T-helper 17 cell (primary cell): Measurements from ENCODE around the gene DNAH8. TPM values are rescaled to one million over a fixed set of nuclear protein-coding genes. Genes with fewer than 3 reads are reported as not detected.
A peak's percentile ranks its signal among the peaks of the same experiment; 100 is the strongest.
"Not testable (repeated sequence)": the region's sequence is repeated elsewhere in the genome, so short reads cannot be mapped to it uniquely, and the experiment has no call there.

Experiments
- ATAC-seq: fragments of 150-1000 bp; cut with Tn5 transposase; 2 replicates; pipeline ENCODE4 v1.10.0; 2021; ENCODE audit warnings: mild to moderate bottlenecking, moderate library complexity
- DNase-seq, 3 donors: peaks; one replicate each; pipeline versions ENCODE4 v3.0.0 to v3.0.0-alpha.2; 2020 to 2021
- H3K9me3 ChIP-seq: one replicate; pipeline ENCODE4 v1.7.0; 2013; ENCODE audit warnings: low read length, mild to moderate bottlenecking; ENCODE audit not compliant: control insufficient read depth, poor library complexity, severe bottlenecking
- H3K27ac Mint-ChIP-seq: one replicate; pipeline ENCODE4 v1.8.0; 2022; ENCODE audit warnings: mild to moderate bottlenecking, moderate library complexity, mixed read lengths
- H3K27me3 Mint-ChIP-seq: one replicate; pipeline ENCODE4 v1.8.0; 2022; ENCODE audit warnings: mixed read lengths
- H3K36me3 Mint-ChIP-seq: one replicate; pipeline ENCODE4 v1.8.0; 2022; ENCODE audit warnings: low read depth, mixed read lengths
- H3K4me1 Mint-ChIP-seq: one replicate; pipeline ENCODE4 v1.8.0; 2022; ENCODE audit warnings: mild to moderate bottlenecking, mixed read lengths
- H3K4me3 Mint-ChIP-seq: one replicate; pipeline ENCODE4 v1.8.0; 2022; ENCODE audit warnings: mild to moderate bottlenecking, moderate library complexity, mixed read lengths
- total RNA-seq, 4 donors: library from RNA in 2 of 4; stranded (reverse) in 2 of 4; gene quantifications; one replicate each; pipeline ENCODE4 v1.2.3 and lab custom pipeline; 2022 to 2026

Gene DNAH8
- total RNA-seq, 2 donors from 2014 or later: 0.05 TPM

DNA sequence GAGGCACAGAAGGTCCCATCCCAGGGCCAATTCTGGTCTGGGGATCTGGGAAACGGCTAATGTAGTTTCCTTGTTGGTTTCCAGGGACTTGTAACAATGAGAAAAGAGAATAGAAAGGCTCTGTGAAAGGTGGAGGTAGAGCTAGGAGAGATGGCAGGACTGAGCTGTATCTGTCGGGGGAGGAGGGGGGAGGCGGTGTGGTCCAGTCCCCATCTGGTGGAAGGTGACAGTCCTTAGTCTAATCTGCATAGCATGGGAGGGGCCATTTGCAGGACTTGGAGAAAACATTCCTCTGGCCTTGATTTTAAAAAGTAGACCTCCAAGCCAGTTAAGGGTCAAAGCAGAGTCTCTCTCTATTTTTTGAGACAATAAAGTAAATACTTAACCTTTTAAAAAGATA lies 137.1 kb downstream of the DNAH8 start:
- DNase-seq: no peak
- ATAC-seq: no peak
- H3K9me3 ChIP-seq: no peaks in the 10 kb centered on the region
- Mint-ChIP-seq H3K4me1 (no peaks in the 10 kb centered on the region), H3K4me3 (no peak overlapping the region), H3K27me3 (peaks cover 38% of the 10 kb centered on the region), H3K27ac (no peak overlapping the region), H3K36me3 (no peaks in the 10 kb centered on the region)

DNA sequence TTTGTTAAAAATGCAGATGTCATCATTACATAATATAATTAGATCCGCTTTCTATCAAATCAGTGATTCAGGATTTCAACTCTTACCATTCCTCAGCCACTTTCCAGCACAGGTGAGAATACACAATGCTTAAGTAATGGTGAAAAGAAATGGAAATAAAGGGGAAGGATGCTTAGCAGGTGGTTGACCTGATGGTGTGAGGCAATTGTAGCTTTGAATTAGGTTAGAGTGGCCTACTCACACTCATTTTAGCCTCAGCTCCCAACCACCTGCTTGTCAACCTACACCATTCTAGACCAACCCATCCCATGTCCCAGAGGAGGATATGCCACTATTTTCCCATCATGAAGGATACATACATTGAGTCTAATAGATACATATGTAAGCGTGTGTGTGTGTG lies 138.1 kb downstream of the DNAH8 start:
- no peak for ATAC-seq
- no peaks in the 10 kb centered on the region for H3K9me3 ChIP-seq
- no peak overlapping the region for H3K27ac Mint-ChIP-seq
- DNase-seq: no peak
- no peak overlapping the region for H3K4me3 Mint-ChIP-seq
- peaks cover 33% of the 10 kb centered on the region for H3K27me3 Mint-ChIP-seq
- no peaks in the 10 kb centered on the region for H3K36me3 Mint-ChIP-seq
- H3K4me1 Mint-ChIP-seq: no peaks in the 10 kb centered on the region

DNA sequence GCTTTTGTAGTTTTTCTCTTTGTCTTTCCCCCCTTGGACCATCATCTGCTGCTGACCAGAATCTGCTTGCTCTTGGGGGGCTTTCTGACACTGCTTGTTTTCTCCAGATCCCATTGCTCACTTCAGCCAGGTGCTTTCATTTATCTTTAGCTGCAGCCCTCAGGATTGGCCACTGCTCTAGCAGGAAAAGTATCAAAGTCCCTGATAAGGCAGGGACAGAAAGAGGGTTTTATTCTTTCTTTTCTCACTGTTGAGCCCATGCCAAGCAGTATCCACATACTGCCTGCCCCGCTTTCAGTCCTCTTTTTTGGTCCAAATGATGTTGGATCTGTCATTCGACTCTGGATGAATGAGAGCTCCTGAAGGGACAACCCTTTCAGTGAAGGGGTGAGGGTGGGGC lies 141.4 kb downstream of the DNAH8 start:
- H3K4me1 Mint-ChIP-seq: peaks cover 3% of the 10 kb centered on the region
- H3K27ac Mint-ChIP-seq: no peak overlapping the region
- no peaks in the 10 kb centered on the region for H3K9me3 ChIP-seq
- H3K4me3 Mint-ChIP-seq: no peak overlapping the region
- ATAC-seq: no peak
- H3K27me3 Mint-ChIP-seq: peaks cover 38% of the 10 kb centered on the region
- no peaks in the 10 kb centered on the region for H3K36me3 Mint-ChIP-seq
- DNase-seq: no peak

DNA sequence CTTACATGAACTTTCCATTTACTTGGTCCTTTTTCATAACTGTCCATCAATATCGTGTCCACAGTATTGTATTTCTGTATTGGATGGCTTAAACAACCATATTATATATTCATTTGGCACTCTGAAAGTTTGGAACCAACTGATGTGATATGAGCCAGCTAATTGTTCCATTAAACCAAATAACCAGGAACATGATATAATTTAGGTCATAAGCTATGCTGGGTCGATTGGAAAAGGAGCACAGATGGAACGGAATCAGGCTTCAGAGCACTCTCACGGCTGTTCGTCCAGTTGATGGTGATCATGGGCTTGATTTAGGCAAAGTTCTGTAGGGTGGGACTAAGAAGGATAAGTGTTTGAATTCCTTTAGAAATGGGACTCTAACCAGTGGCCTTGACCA lies 142.7 kb downstream of the DNAH8 start:
- Mint-ChIP-seq H3K4me3 (no peak overlapping the region), H3K27me3 (peaks cover 41% of the 10 kb centered on the region), H3K4me1 (peaks cover 3% of the 10 kb centered on the region), H3K36me3 (no peaks in the 10 kb centered on the region), H3K27ac (no peak overlapping the region)
- H3K9me3 ChIP-seq: no peaks in the 10 kb centered on the region
- ATAC-seq (no peak), DNase-seq (no peak)

DNA sequence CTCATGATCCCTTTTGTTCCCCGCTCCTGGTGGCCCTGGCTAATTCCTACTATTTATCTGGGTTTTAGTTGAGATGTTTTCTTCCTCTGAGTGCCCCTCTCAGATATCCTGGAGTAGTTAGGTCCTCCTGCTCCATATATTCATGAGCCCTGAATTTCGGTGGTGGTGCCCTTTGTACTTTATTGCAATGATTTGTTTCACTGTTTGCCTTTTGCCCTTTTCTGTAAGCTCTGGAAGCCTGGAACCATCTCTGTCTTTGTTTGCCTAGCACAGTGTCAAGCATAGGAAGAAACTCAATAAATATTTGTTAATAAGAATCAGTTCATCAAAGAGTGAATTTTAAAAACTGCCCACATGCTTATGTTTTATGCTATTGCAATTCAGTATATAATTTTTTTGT lies 144.9 kb downstream of the DNAH8 start:
- ATAC-seq: no peak
- no peaks in the 10 kb centered on the region for H3K9me3 ChIP-seq
- no peak for DNase-seq
- Mint-ChIP-seq H3K27me3 (peaks cover 50% of the 10 kb centered on the region), H3K4me1 (peaks cover 3% of the 10 kb centered on the region), H3K4me3 (no peak overlapping the region), H3K36me3 (no peaks in the 10 kb centered on the region), H3K27ac (no peak overlapping the region)

DNA sequence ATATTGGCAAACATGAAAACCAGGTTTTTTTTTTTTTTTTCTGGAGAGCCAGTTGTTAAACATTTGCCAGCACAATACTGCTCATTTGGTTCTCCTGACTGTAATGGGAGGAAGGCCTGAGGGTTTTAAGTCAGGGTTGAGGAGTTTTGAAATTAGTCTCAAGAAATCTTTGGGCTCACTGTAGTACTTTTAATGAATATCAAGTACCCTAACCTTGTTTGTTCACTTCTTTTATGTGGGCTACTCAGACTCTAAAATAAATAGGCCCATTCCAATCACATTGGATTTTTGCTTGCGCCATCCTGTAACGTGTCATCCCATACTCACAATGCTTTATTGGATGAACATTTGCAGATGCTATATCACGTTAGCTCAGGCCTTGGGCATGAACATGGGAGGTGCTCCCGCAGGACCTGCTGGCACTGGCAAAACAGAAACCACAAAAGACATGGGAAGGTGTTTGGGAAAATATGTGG lies 146.9 kb downstream of the DNAH8 start:
- no peaks in the 10 kb centered on the region for H3K36me3 Mint-ChIP-seq
- ATAC-seq (no peak), DNase-seq (no peak)
- H3K27me3 Mint-ChIP-seq: peaks cover 46% of the 10 kb centered on the region
- H3K9me3 ChIP-seq: no peaks in the 10 kb centered on the region
- no peak overlapping the region for H3K27ac Mint-ChIP-seq
- peaks cover 3% of the 10 kb centered on the region for H3K4me1 Mint-ChIP-seq
- no peak overlapping the region for H3K4me3 Mint-ChIP-seq

DNA sequence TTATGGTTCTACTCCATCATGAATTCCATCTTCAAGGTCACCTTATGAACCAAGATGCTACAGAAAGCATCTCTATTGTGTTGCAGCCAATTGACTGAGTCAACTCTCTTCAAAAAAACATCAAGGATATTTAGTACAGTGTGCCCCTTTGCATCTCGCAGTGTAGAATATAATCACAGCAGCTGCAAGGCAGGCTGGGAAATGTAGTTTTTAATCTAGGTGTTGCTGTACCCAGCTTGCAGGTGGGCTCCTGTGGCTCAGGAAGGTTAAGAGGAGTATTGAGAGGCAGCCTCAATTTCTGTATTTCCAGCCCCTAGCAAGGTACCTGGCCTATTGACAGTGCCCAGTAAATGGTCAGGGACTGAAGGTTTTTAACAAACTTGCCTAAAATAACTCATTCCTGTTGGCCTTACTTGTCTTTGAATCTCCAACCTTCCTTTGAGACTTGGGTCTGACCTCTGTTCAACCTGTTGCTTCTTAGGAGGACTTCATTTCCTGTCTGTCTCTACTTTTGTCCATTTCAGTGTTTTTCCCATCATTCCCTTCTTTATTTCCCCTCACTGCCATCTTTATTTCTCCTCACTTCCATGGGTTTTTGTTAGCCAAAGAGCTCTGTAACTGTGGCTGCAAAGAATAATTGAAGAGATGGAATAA lies 150.5 kb downstream of the DNAH8 start:
- no peak for DNase-seq
- Mint-ChIP-seq H3K36me3 (no peaks in the 10 kb centered on the region), H3K27ac (no peak overlapping the region), H3K27me3 (peaks cover 41% of the 10 kb centered on the region), H3K4me1 (no peaks in the 10 kb centered on the region), H3K4me3 (no peak overlapping the region)
- H3K9me3 ChIP-seq: no peaks in the 10 kb centered on the region
- ATAC-seq: no peak

DNA sequence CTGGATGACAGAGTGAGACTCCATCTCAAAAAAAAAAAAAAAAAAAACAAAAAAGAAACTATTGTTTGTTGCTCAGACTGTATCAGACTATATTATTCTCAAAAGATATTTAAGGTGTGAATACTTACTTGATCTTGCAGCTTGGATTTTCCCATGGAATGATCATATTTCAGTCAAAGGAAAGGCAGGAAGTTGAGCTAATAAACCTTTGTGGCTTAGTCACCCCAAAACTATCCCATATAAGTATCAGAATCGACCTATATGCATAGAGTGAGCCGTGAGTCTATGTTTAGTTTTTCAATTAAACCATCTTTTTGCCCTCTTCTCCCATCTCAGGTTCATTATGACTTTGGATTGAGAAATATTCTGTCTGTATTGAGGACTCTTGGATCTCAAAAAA lies 152.6 kb downstream of the DNAH8 start:
- Mint-ChIP-seq H3K27ac (no peak overlapping the region), H3K27me3 (peaks cover 35% of the 10 kb centered on the region), H3K36me3 (no peaks in the 10 kb centered on the region), H3K4me1 (peaks cover 4% of the 10 kb centered on the region), H3K4me3 (no peak overlapping the region)
- ATAC-seq: no peak
- no peaks in the 10 kb centered on the region for H3K9me3 ChIP-seq
- DNase-seq: no peak

DNA sequence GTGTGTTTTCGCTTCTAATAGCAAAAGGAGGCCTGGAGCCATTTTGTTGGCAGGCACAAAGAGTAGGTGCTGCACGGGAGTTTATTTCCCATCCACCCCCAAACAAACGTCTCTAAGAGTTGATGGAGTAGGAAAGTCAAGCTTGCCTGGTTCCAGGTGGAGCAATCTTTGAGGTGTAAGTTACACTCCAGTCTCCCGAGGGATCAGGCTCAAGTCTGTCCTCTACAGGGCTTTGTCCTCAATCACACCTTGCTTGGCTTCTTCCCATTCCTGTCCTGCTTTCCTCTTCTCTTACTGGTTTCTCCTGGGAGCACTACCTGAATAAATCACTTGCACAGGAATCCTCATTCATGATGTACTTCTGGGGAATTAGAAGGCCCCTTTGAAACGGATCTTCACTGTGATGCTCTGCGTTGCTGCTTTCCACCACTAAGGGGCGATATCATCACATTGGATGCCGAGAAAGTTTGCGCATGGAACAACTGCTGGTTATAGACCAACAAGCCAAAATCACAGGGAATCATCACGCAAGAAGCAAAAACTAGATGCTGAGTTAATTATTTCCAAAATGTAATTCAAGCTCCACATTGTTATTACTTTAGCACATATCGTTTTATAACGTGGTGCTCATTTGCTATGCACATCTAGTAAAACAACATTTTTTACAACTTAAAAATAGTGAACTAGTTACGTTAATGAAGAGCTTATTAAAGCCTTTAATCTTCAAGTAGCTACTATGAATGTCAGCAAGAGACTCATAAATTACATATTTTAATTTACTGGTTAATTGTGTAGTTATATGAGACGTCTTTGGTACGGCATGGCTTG lies 156.8 kb downstream of the DNAH8 start:
- Mint-ChIP-seq H3K4me3 (no peak overlapping the region), H3K36me3 (no peaks in the 10 kb centered on the region), H3K4me1 (peaks cover 22% of the 10 kb centered on the region), H3K27me3 (peaks cover 20% of the 10 kb centered on the region), H3K27ac (no peak overlapping the region)
- H3K9me3 ChIP-seq: no peaks in the 10 kb centered on the region
- DNase-seq (peak; percentile 14 to 58 (median 23)), ATAC-seq (peak; percentile 43)

DNA sequence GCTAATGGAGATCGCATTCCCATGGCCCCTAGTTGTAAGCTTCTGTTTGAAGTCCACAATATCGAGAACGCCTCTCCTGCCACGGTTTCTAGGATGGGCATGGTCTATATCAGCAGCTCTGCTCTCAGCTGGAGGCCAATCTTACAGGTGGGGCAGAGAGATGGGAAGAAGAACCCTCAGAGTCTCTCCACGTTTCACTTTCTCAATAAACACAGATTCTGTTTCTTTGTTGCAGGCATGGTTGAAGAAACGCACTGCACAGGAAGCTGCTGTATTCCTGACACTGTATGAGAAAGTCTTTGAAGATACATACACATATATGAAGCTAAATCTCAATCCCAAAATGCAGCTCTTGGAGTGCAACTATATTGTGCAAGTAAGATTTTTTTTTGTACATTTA lies 157.9 kb downstream of the DNAH8 start:
- no peak overlapping the region for H3K27ac Mint-ChIP-seq
- H3K9me3 ChIP-seq: no peaks in the 10 kb centered on the region
- H3K36me3 Mint-ChIP-seq: no peaks in the 10 kb centered on the region
- ATAC-seq (no peak), DNase-seq (no peak)
- H3K4me3 Mint-ChIP-seq: no peak overlapping the region
- H3K4me1 Mint-ChIP-seq: peaks cover 27% of the 10 kb centered on the region
- H3K27me3 Mint-ChIP-seq: peaks cover 16% of the 10 kb centered on the region

DNA sequence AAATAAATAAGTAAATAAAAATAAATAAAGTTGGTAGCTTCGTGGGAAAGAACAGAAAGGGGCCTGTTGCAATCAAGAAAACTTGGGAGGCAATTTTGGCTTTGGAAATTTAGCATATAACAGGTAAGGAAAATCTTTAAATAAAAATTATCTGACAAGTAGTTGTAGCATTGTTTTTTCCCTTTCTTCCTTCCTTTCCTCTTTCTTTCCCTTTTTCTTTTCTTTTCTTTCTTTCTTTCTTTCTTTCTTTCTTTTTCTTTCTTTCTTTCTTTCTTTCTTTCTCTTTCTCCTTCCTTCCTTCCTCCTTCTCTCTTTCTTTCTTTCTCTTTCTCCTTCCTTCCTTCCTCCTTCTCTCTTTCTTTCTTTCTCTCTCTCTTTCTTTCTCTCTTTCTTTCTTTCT lies 158.7 kb downstream of the DNAH8 start:
- DNase-seq, H3K9me3 ChIP-seq, H3K4me3 Mint-ChIP-seq, H3K36me3 Mint-ChIP-seq, ATAC-seq: not testable (repeated sequence)
- Mint-ChIP-seq H3K4me1 (peaks cover 27% of the 10 kb centered on the region), H3K27me3 (peaks cover 15% of the 10 kb centered on the region), H3K27ac (peak overlapping the region; percentile 89)

DNA sequence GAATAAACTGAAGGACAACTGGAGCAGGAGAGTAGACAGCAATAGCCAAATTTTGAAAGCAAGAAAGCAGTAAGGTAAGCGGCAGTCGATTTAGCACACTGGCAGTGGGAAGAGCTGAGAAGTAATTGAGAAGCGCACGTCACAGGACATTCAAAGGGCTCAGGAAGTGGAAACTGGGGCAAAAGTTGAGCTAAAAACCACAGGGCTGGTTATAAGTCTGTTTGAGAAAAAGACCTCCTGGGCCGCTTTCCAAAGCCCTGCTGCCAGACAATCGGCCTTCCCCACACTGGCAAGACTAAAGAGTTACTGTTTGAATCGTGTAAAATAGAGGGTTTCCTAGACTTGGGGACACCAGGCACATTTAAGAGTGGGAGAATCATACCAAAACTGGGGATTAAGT lies 161.4 kb downstream of the DNAH8 start:
- peaks cover 27% of the 10 kb centered on the region for H3K4me1 Mint-ChIP-seq
- peak overlapping the region; percentile 93 for H3K27ac Mint-ChIP-seq
- peaks cover 5% of the 10 kb centered on the region for H3K27me3 Mint-ChIP-seq
- H3K36me3 Mint-ChIP-seq: no peaks in the 10 kb centered on the region
- peak overlapping the region; percentile 78 for H3K4me3 Mint-ChIP-seq
- ATAC-seq: peak; percentile 97
- H3K9me3 ChIP-seq: no peaks in the 10 kb centered on the region
- peak in 2 of 3 donors; percentile 20 to 45 for DNase-seq

DNA sequence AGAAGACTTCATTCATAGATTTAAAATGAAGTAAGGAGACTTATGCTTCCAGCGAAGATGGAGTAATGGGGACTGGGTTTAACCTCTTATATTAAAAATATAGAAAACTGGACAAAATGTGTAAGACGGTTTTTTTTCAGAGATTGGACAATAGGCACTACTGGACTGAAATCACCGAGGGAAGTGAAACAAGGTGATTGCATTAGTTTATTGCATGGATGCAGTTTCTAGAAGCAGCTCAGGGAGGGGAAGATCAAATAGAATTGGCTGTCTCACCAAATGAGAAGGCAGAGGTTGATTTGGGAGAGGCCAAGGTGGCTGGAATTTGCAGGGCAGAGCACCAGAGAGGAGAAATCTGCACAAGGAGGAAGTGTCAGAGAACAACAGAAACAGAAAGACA lies 162.6 kb downstream of the DNAH8 start:
- Mint-ChIP-seq H3K4me3 (no peak overlapping the region), H3K27ac (peak overlapping the region; percentile 93), H3K4me1 (peaks cover 24% of the 10 kb centered on the region), H3K36me3 (no peaks in the 10 kb centered on the region), H3K27me3 (no peaks in the 10 kb centered on the region)
- no peak for ATAC-seq
- no peaks in the 10 kb centered on the region for H3K9me3 ChIP-seq
- DNase-seq: no peak

DNA sequence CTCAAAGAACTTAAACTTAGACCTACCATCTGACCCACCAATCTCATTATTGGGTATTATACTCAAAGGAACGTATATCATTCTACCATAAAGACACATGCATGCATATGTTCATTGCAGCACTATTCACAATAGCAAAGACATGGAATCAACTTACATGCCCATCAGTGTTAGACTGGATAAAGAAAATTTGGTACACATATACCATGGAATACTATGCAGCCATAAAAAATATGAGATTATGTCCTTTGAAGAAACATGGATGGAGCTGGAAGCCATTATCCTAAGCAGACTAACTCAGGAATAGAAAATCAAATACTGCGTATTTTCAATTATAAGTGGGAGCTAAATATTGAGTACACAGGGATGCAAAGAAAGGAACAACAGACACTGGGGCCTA lies 167.0 kb downstream of the DNAH8 start:
- H3K9me3 ChIP-seq: no peaks in the 10 kb centered on the region
- no peaks in the 10 kb centered on the region for H3K36me3 Mint-ChIP-seq
- H3K4me1 Mint-ChIP-seq: peaks cover 5% of the 10 kb centered on the region
- no peak for ATAC-seq
- no peak overlapping the region for H3K27ac Mint-ChIP-seq
- DNase-seq: no peak
- no peaks in the 10 kb centered on the region for H3K27me3 Mint-ChIP-seq
- H3K4me3 Mint-ChIP-seq: no peak overlapping the region
